Breast epithelium (tissue), 4 donors: ENCODE measurements around the gene RCOR1. TPM values are rescaled to one million over a fixed set of nuclear protein-coding genes. Genes with fewer than 3 reads are reported as not detected.

ENCODE experiments used
- DNase-seq, 2 donors: peaks; one replicate each; pipeline ENCODE4 v3.0.0-alpha.2; 2019; ENCODE audit warnings: low spot score in 2 of 2
- H3K27ac ChIP-seq, 2 donors: fragments of 200-600 bp; sonication (generic) in 1 of 2; one replicate each; pipeline ENCODE4 v1.5.1; 2016 to 2019; ENCODE audit warnings: mild to moderate bottlenecking in 1 of 2
- H3K27me3 ChIP-seq, 2 donors: fragments of 200-600 bp; sonication (generic) in 1 of 2; one replicate each; pipeline versions ENCODE4 v1.5.1 to v1.6.0; 2017 to 2019; ENCODE audit warnings: control low read depth in 1 of 2, mild to moderate bottlenecking in 1 of 2
- H3K36me3 ChIP-seq: fragments of 200-600 bp; one replicate; pipeline ENCODE4 v1.5.1; 2019
- H3K4me1 ChIP-seq, 2 donors: fragments of 200-600 bp; sonication (generic); one replicate each; pipeline ENCODE4 v1.5.1; 2016 to 2019; ENCODE audit warnings: control low read depth in 1 of 2
- H3K4me3 ChIP-seq, 3 donors: fragments of 200-600 bp; sonication (generic); 1 replicate in 2 of 3; 2 replicates in 1 of 3; pipeline ENCODE4 v1.5.1; 2016 to 2019; ENCODE audit warnings: mild to moderate bottlenecking in 3 of 3, moderate library complexity in 2 of 3
- H3K9me3 ChIP-seq, 2 donors: fragments of 200-600 bp; sonication (generic) in 1 of 2; one replicate each; pipeline ENCODE4 v1.5.1; 2016 to 2019; ENCODE audit warnings: control low read depth in 1 of 2
- CTCF ChIP-seq, 3 donors: fragments of 450-650 bp; IDR thresholded peaks; one replicate each; pipeline ENCODE4 v1.5.1; 2016 to 2017; ENCODE audit warnings: antibody characterized with exemption in 3 of 3, mild to moderate bottlenecking in 3 of 3, moderate library complexity in 3 of 3
- POLR2A ChIP-seq: fragments of 450-650 bp; IDR thresholded peaks from one replicate; pipeline ENCODE4 v1.6.1; 2016; ENCODE audit warnings: antibody characterized with exemption, mild to moderate bottlenecking, moderate library complexity
- POLR2AphosphoS5 ChIP-seq, 3 donors: sonication (generic); formaldehyde crosslinking; IDR thresholded peaks; one replicate each; pipeline ENCODE4 v1.6.1; 2017; ENCODE audit warnings: antibody characterized with exemption in 3 of 3
- intact Hi-C: fragments of 100-400 bp; cut with DNase I; formaldehyde crosslinking; loops from one replicate; pipeline ENCODE4 v1.15.1; 2023; ENCODE audit warnings: low total_unique reads
- total RNA-seq, 3 donors: library from RNA; depleted of rRNA; stranded (reverse); fragments of >200 nt; gene quantifications; one replicate each; pipeline ENCODE4 v1.1.0, GENCODE V29; 2016

Gene RCOR1
- total RNA-seq, 3 donors from 2014 or later, result 15.7 to 21.8 (median 20.3) TPM

DNA sequence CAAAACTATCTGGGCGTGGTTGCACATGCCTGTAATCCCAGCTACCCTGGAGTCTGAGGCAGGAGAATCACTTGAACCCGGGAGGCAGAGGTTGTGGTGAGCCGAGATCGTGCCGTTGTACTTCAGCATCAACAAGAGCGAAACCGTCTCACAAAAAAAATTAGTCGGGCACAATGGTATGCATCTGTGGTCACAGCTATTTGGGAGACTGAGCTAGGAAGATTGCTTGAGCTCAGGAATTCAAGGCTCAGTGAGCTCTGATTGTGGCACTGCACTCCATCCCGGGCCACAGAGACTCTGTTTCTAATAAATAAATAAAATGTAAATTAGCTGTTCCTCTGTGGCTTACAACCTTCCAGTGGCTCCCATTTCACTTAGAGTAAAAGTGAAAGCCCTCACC, 28.0 kb downstream of the RCOR1 start:
- no peak for DNase-seq
- H3K4me3 ChIP-seq, result no peak overlapping the region

DNA sequence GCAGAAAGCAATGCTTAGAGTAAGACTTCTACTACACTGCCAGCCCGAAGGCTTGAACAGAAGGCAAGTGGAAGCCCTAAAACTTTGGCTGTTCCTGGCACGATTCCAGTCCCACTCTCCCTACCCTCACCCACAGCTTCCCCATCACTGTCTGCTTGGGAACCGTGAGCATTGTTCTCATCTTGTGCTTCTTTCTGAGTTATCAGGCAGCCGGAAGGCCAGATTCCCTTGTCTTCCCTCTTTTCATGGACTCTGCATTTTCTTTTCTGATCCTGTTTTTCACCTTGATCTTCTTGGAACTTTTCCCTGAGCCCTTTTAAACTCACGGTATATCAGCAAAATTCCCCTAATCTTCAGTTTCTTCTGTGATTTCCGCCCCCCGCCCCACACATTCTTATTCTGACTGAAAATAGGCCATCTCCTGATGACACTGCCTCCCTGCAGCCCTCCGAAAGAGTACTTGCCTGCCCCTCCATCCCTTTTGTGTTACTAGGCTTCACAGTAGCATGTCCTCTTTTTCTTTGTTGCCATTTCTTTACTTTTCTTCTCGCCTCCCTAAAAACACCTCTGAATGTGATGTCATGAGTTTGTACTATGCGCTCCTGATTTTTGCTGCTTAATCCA, 29.9 kb downstream of the RCOR1 start:
- intact Hi-C loops, result no loop called here
- Histone ChIP-seq H3K4me1 (no peaks in the 10 kb centered on the region), H3K36me3 (no peaks in the 10 kb centered on the region), H3K9me3 (no peaks in the 10 kb centered on the region), H3K27me3 (no peaks in the 10 kb centered on the region), H3K27ac (no peak overlapping the region), H3K4me3 (no peak overlapping the region)
- TF ChIP-seq CTCF (IDR thresholded peaks at IDR 0.05), result no peak
- DNase-seq, result no peak

More for the DNA sequence above, 28.0 kb downstream of the RCOR1 start:
- no peaks in the 10 kb centered on the region for H3K36me3 ChIP-seq
- no peaks in the 10 kb centered on the region for H3K27me3 ChIP-seq
- TF ChIP-seq POLR2AphosphoS5 (IDR thresholded peaks at IDR 0.05) (no peak), POLR2A (no peak), CTCF (IDR thresholded peaks at IDR 0.05) (no peak)
- H3K27ac ChIP-seq, result no peak overlapping the region
- H3K4me1 ChIP-seq, result no peaks in the 10 kb centered on the region
- no peaks in the 10 kb centered on the region for H3K9me3 ChIP-seq
- intact Hi-C loops, result no loop called here

DNA sequence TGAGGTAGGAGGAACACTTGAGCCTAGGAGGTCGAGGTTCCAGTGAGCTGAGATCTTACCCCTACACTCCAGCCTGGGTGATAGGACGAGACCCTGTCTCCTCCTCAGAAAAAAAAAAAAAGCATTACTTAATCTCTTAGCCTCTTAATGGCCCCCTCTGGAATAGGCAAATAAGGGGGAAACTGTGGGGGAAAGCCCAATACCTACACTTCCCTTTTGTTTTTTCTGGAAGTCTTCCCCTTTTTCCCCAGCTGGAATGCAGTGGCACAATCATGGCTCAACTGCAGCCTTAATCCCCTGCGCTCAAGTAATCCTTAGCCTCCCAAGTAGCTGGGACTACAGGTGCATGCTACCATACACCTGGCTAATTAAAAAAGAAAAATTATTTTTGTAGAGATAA, 32.2 kb downstream of the RCOR1 start:
- Histone ChIP-seq H3K27ac (no peak overlapping the region), H3K4me1 (no peaks in the 10 kb centered on the region), H3K36me3 (no peaks in the 10 kb centered on the region), H3K9me3 (no peaks in the 10 kb centered on the region), H3K4me3 (no peak overlapping the region), H3K27me3 (no peaks in the 10 kb centered on the region)
- TF ChIP-seq POLR2AphosphoS5 (IDR thresholded peaks at IDR 0.05) (no peak), CTCF (IDR thresholded peaks at IDR 0.05) (no peak), POLR2A (no peak)
- intact Hi-C loops, result no loop called here
- no peak for DNase-seq

DNA sequence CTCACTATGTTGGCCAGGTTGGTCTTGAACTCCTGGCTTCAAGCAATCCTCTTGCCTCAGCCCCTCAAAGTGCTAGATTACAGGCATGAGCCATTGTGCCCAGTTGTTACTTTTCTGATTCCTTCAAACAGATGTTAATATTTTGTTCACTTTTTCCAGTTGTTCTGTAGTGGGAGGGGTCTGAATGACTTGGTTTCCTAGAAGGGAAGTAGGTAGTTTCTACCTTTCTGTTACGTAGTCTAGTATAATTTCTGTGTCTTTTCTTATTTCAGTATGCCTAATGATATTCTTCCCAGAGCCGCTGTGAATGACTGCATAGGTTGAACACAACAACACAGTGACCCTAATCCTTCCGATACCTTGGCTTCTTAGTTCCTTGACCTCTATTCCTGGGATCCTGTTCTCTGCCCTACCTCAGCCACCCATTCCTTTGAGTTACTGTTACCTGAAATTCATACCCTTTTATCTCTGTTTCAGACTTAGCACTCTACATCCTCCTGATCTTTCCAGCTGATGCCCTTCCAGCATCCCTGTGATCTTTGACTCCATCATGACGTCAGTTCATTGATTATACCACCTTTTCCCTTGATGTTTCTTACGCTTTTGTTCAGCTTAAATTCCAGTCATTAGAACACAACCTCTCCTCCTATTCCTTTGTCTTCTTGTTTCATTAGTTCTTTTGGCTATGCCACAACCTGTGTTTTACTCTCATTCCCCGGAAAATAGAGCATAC, 33.3 kb downstream of the RCOR1 start:
- Histone ChIP-seq H3K4me3 (no peak overlapping the region), H3K9me3 (no peaks in the 10 kb centered on the region), H3K27ac (no peak overlapping the region), H3K4me1 (no peaks in the 10 kb centered on the region), H3K36me3 (no peaks in the 10 kb centered on the region), H3K27me3 (no peaks in the 10 kb centered on the region)
- intact Hi-C loops, result no loop called here
- no peak for DNase-seq
- TF ChIP-seq POLR2A, result no peak
- TF ChIP-seq CTCF (IDR thresholded peaks at IDR 0.05), result no peak
- TF ChIP-seq POLR2AphosphoS5 (IDR thresholded peaks at IDR 0.05), result no peak

- TF ChIP-seq POLR2AphosphoS5 (IDR thresholded peaks at IDR 0.05) (no peak), CTCF (IDR thresholded peaks at IDR 0.05) (no peak), POLR2A (no peak)
- Histone ChIP-seq H3K36me3 (no peaks in the 10 kb centered on the region), H3K27ac (no peak overlapping the region), H3K4me3 (no peak overlapping the region), H3K9me3 (no peaks in the 10 kb centered on the region), H3K4me1 (no peaks in the 10 kb centered on the region), H3K27me3 (no peaks in the 10 kb centered on the region)
- intact Hi-C loops, result no loop called here
- DNase-seq, result no peak
Observed at GRCh38 chr14:102626530-102626929, 34.1 kb downstream of the RCOR1 start.
